Calu3 (cell line): ENCODE results near the gene MOB3B. TPM values are rescaled to one million over a fixed set of nuclear protein-coding genes. Genes with fewer than 3 reads are reported as not detected.

Source experiments
- BruUV-seq: library from RNA; stranded (reverse); fragments of 400-500 nt; replicated peaks from 2 replicates; lab custom pipeline; 2021; lab: Mats Ljungman, UMichigan
- CTCF ChIA-PET: fragments of 300-600 bp; sonication (Branson Sonifier 250); formaldehyde crosslinking; loops from one replicate; lab custom pipeline; 2022; ENCODE audit warnings: antibody characterized with exemption; lab: Charles Lee
- DNase-seq: peaks from one replicate; pipeline ENCODE4 v3.0.0; 2022
- H3K27ac Mint-ChIP-seq: one replicate; pipeline ENCODE4 v1.8.0; 2022; ENCODE audit warnings: mixed read lengths; ENCODE audit not compliant: unreplicated experiment
- H3K27me3 Mint-ChIP-seq: one replicate; pipeline ENCODE4 v1.8.0; 2022; ENCODE audit warnings: mixed read lengths; ENCODE audit not compliant: unreplicated experiment
- H3K36me3 Mint-ChIP-seq: one replicate; pipeline ENCODE4 v1.8.0; 2022; ENCODE audit warnings: mild to moderate bottlenecking, moderate library complexity, mixed read lengths; ENCODE audit not compliant: insufficient read depth, unreplicated experiment
- H3K4me1 Mint-ChIP-seq: one replicate; pipeline ENCODE4 v1.8.0; 2022; ENCODE audit warnings: mild to moderate bottlenecking, low read depth, mixed read lengths; ENCODE audit not compliant: unreplicated experiment
- H3K4me3 Mint-ChIP-seq: one replicate; pipeline ENCODE4 v1.8.0; 2022; ENCODE audit warnings: mild to moderate bottlenecking, low read depth, moderate library complexity, mixed read lengths; ENCODE audit not compliant: unreplicated experiment
- H3K9me3 Mint-ChIP-seq: one replicate; pipeline ENCODE4 v1.8.0; 2022; ENCODE audit warnings: low read depth, mixed read lengths; ENCODE audit not compliant: unreplicated experiment
- intact Hi-C: fragments of 100-400 bp; cut with micrococcal nuclease; formaldehyde crosslinking; loops from one replicate; pipeline ENCODE4 v1.10.0; 2022; ENCODE audit not compliant: unreplicated experiment
- total RNA-seq: library from RNA; stranded (reverse); gene quantifications from 2 replicates; pipeline ENCODE4 v1.2.3, GENCODE V29; 2022
- TF ChIP-seq, protein P1 (sequence below): fragments of 200-600 bp; IDR thresholded peaks from one replicate; pipeline ENCODE4 v1.8.0; 2022; ENCODE audit warnings: antibody characterized with exemption; ENCODE audit not compliant: unreplicated experiment

MOB3B gene
- total RNA-seq, 1 experiment from 2014 or later, result 7.6 TPM

DNA sequence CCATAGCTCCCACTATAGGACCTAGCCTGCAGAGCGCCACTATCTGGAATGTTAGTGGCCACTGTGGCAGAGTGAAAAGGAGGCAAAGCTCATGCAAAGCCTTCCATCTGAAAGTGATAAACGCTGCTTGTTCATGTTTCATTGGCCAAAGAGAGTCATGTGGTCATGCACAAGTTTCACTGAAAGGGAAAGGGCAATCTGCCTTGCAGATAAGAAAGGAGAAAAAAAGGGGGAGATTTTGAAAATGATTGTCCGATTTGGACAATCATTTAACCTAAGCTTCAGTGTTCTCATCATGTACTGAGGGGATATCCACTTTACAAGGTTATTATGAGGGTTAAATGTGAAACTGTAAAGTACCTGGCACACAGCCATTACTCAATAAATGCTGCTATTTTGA, 9.0 kb upstream of the MOB3B start:
- intact Hi-C loops, result no loop called here
- no peaks in the 10 kb centered on the region for H3K36me3 Mint-ChIP-seq
- H3K4me3 Mint-ChIP-seq, result peak overlapping the region; percentile 3
- no peaks in the 10 kb centered on the region for H3K9me3 Mint-ChIP-seq
- H3K4me1 Mint-ChIP-seq, result peaks cover 40% of the 10 kb centered on the region
- no peak overlapping the region for H3K27ac Mint-ChIP-seq
- BruUV-seq, result no TSS peak
- DNase-seq, result peak; percentile 10
- CTCF ChIA-PET, result interaction anchor here (0.7 kb wide), 1 partner anchor 167 kb away, joined by 3 read pairs; no protein-coding TSS in a partner anchor
- TF ChIP-seq, protein P1, sequence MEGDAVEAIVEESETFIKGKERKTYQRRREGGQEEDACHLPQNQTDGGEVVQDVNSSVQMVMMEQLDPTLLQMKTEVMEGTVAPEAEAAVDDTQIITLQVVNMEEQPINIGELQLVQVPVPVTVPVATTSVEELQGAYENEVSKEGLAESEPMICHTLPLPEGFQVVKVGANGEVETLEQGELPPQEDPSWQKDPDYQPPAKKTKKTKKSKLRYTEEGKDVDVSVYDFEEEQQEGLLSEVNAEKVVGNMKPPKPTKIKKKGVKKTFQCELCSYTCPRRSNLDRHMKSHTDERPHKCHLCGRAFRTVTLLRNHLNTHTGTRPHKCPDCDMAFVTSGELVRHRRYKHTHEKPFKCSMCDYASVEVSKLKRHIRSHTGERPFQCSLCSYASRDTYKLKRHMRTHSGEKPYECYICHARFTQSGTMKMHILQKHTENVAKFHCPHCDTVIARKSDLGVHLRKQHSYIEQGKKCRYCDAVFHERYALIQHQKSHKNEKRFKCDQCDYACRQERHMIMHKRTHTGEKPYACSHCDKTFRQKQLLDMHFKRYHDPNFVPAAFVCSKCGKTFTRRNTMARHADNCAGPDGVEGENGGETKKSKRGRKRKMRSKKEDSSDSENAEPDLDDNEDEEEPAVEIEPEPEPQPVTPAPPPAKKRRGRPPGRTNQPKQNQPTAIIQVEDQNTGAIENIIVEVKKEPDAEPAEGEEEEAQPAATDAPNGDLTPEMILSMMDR, result no peak
- no peaks in the 10 kb centered on the region for H3K27me3 Mint-ChIP-seq

DNA sequence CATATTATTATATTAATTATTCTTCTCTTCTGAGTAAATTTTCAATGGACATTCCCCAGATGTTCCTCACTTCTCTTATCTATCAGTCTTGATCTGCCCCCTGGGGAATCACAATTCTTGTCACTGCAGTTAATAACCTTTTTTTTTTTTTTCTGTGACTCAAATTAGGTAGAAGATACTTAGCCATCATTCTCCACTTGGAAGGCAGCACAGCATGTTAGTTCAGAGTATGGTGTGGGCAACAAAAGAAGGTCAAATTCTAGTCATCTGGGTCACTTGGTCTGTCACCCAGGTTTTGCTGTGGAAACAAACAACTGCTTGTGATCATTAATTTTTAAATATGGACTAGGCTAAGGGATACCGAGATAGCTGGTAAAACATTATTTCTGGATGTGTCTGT, 8.1 kb upstream of the MOB3B start:
- Mint-ChIP-seq H3K4me3 (no peak overlapping the region), H3K27me3 (no peaks in the 10 kb centered on the region), H3K9me3 (no peaks in the 10 kb centered on the region), H3K27ac (no peak overlapping the region), H3K36me3 (no peaks in the 10 kb centered on the region), H3K4me1 (peaks cover 40% of the 10 kb centered on the region)
- intact Hi-C loops, result no loop called here
- BruUV-seq, result no TSS peak
- CTCF ChIA-PET, result no interaction called here
- TF ChIP-seq, protein P1, result no peak
- DNase-seq, result no peak

DNA sequence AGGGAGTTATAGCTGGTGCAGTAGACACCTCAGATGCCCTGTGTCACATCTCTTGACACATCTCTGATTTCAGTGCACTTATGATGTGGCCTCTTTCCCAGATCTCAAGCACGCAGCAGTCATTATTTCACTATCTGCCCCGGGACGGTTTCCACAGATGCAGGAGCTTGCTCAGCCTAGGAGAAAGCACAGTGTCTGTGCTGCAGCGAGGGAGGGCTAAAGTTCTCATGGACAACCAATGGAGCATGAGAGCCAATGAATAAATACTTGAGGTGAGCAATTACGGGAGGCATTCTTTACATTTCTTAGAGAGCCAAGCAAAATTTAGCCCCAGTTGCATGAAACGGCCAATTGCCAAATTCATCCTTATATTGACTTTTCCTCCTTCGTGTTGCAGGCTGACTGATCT, 7.4 kb upstream of the MOB3B start:
- H3K4me3 Mint-ChIP-seq, result no peak overlapping the region

DNA sequence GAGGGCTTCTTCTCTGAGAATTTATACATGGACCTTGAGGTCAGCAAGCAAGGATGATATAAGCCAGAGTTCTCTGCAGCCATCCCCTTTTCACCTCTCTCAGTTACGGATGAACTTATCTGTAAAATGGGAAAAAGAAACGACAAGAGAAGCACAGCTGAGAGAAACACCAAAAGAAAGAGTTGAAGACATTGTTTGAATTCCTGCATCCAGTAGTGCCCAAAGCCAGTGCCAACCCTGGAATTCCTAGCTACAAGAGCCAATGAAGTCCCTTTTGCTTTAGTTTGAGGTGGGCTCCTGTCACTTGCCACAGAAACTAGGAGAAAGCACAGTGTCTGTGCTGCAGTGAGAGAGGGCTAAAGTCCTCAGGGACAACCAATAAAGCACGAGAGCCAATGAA, 6.6 kb upstream of the MOB3B start:
- CTCF ChIA-PET, result no interaction called here
- Mint-ChIP-seq H3K9me3 (no peaks in the 10 kb centered on the region), H3K27ac (no peak overlapping the region), H3K4me1 (peaks cover 40% of the 10 kb centered on the region), H3K4me3 (no peak overlapping the region), H3K27me3 (no peaks in the 10 kb centered on the region), H3K36me3 (no peaks in the 10 kb centered on the region)
- no peak for DNase-seq
- BruUV-seq, result no TSS peak
- TF ChIP-seq, protein P1, result no peak
- intact Hi-C loops, result no loop called here

More for the DNA sequence above, 7.4 kb upstream of the MOB3B start:
- CTCF ChIA-PET, result interaction anchor here (0.8 kb wide), 1 partner anchor 38 kb away, joined by 3 read pairs; no protein-coding TSS in a partner anchor
- H3K36me3 Mint-ChIP-seq, result no peaks in the 10 kb centered on the region
- H3K27ac Mint-ChIP-seq, result no peak overlapping the region
- no peaks in the 10 kb centered on the region for H3K9me3 Mint-ChIP-seq
- no peak for DNase-seq
- H3K27me3 Mint-ChIP-seq, result no peaks in the 10 kb centered on the region
- BruUV-seq, result no TSS peak
- TF ChIP-seq, protein P1, result no peak
- intact Hi-C loops, result no loop called here
- H3K4me1 Mint-ChIP-seq, result peaks cover 40% of the 10 kb centered on the region
